IMR-90 (cell line): Measurements from ENCODE around the gene CACNA1F. TPM values are rescaled to one million over a fixed set of nuclear protein-coding genes. Genes with fewer than 3 reads are reported as not detected.

Experiments used
- ATAC-seq: fragments of 200-7000 bp; cut with Tn5 transposase; 2 replicates; pipeline ENCODE4 v1.9.1; 2020; ENCODE audit warnings: low read depth, mild to moderate bottlenecking, moderate library complexity
- BruUV-seq: library from RNA; stranded (reverse); fragments of 400-500 nt; replicated peaks from 2 replicates; lab custom pipeline; 2021; lab: Mats Ljungman, UMichigan
- CTCF ChIA-PET: fragments of 300-600 bp; formaldehyde crosslinking; extraction: SDS; loops from one replicate; lab custom pipeline; 2021; ENCODE audit warnings: antibody characterized with exemption; lab: Yijun Ruan, JAX
- POLR2A ChIA-PET: fragments of 300-600 bp; sonication (Branson Sonifier 250); formaldehyde crosslinking; loops from one replicate; lab custom pipeline; 2022; ENCODE audit warnings: antibody characterized with exemption; ENCODE audit not compliant: unreplicated experiment; lab: Charles Lee
- DNase-seq: peaks from one replicate; pipeline ENCODE4 v3.0.0; 2013
- H2AFZ ChIP-seq: replicated peaks from 2 replicates; pipeline ENCODE3; 2013; ENCODE audit warnings: low read length, mild to moderate bottlenecking; ENCODE audit not compliant: poor library complexity
- H2AK5ac ChIP-seq: 2 replicates; pipeline ENCODE4 v1.6.1; 2013; ENCODE audit warnings: low read depth, low read length, inconsistent platforms
- H2AK9ac ChIP-seq: replicated peaks from 2 replicates; pipeline ENCODE3; 2013; ENCODE audit warnings: mild to moderate bottlenecking, low read depth, low read length, moderate library complexity; ENCODE audit not compliant: poor library complexity
- H2BK120ac ChIP-seq: 2 replicates; pipeline ENCODE4 v1.6.1; 2013; ENCODE audit warnings: low read depth, low read length, inconsistent platforms
- H2BK15ac ChIP-seq: 3 replicates; pipeline ENCODE4 v1.6.1; 2013; ENCODE audit warnings: low read depth, low read length, inconsistent platforms
- H2BK20ac ChIP-seq: 2 replicates; pipeline ENCODE4 v1.6.1; 2013; ENCODE audit warnings: low read depth, mild to moderate bottlenecking, inconsistent platforms, low read length, moderate library complexity
- H2BK5ac ChIP-seq: 2 replicates; pipeline ENCODE4 v1.6.1; 2013; ENCODE audit warnings: mild to moderate bottlenecking, low read depth, low read length, inconsistent platforms; ENCODE audit not compliant: poor library complexity, severe bottlenecking
- H3K14ac ChIP-seq: replicated peaks from 2 replicates; pipeline ENCODE4 v1.6.1; 2013; ENCODE audit warnings: low read depth, low read length, inconsistent platforms
- H3K18ac ChIP-seq: 2 replicates; pipeline ENCODE4 v1.6.1; 2013; ENCODE audit warnings: low read depth, low read length, control low read depth
- H3K23ac ChIP-seq: 2 replicates; pipeline ENCODE4 v1.6.1; 2013; ENCODE audit warnings: low read depth, low read length, inconsistent platforms
- H3K27ac ChIP-seq: 2 replicates; pipeline ENCODE4 v1.5.1; 2013; ENCODE audit warnings: mild to moderate bottlenecking, control low read depth, low read length; ENCODE audit not compliant: insufficient read depth
- H3K27me3 ChIP-seq: 2 replicates; pipeline ENCODE4 v1.6.1; 2013; ENCODE audit warnings: low read length; ENCODE audit not compliant: control insufficient read depth, insufficient read depth
- H3K36me3 ChIP-seq: 2 replicates; pipeline ENCODE4 v1.6.1; 2013; ENCODE audit warnings: low read length, mixed read lengths; ENCODE audit not compliant: control insufficient read depth, insufficient read depth
- H3K4ac ChIP-seq: 2 replicates; pipeline ENCODE4 v1.6.1; 2013; ENCODE audit warnings: low read depth, low read length, inconsistent platforms
- H3K4me1 ChIP-seq: 2 replicates; pipeline ENCODE4 v1.6.1; 2013; ENCODE audit warnings: low read length, mixed read lengths; ENCODE audit not compliant: control insufficient read depth, insufficient read depth
- H3K4me2 ChIP-seq: 2 replicates; pipeline ENCODE4 v1.6.1; 2013; ENCODE audit warnings: low read depth, mild to moderate bottlenecking, control low read depth, low read length, moderate library complexity
- H3K4me3 ChIP-seq: 2 replicates; pipeline ENCODE4 v1.5.1; 2013; ENCODE audit warnings: low read depth, mild to moderate bottlenecking, control low read depth, low read length, moderate library complexity; ENCODE audit not compliant: insufficient read depth
- H3K56ac ChIP-seq: 2 replicates; pipeline ENCODE4 v1.6.1; 2013; ENCODE audit warnings: low read length, inconsistent platforms; ENCODE audit not compliant: insufficient read depth; ENCODE audit errors: extremely low read depth
- H3K79me1 ChIP-seq, 2 experiments: 2 replicates each; pipeline ENCODE4 v1.6.1; 2013; ENCODE audit warnings: low read length in 2 of 2, inconsistent platforms in 1 of 2, low read depth in 1 of 2
- H3K9ac ChIP-seq: 2 replicates; pipeline ENCODE4 v1.6.1; 2013; ENCODE audit warnings: low read depth, low read length, control low read depth
- H3K9me1 ChIP-seq: 2 replicates; pipeline ENCODE4 v1.6.1; 2013; ENCODE audit warnings: low read length, inconsistent platforms; ENCODE audit not compliant: insufficient read depth
- H3K9me3 ChIP-seq: 2 replicates; pipeline ENCODE4 v1.6.1; 2013; ENCODE audit warnings: low read length; ENCODE audit not compliant: control insufficient read depth, insufficient read depth
- H4K20me1 ChIP-seq: 2 replicates; pipeline ENCODE4 v1.6.1; 2013; ENCODE audit warnings: low read length, inconsistent platforms; ENCODE audit not compliant: insufficient read depth
- H4K5ac ChIP-seq: 2 replicates; pipeline ENCODE4 v1.6.1; 2013; ENCODE audit warnings: mild to moderate bottlenecking, low read depth, low read length, control low read depth
- H4K8ac ChIP-seq, 2 experiments: 2 replicates each; pipeline ENCODE4 v1.6.1; 2013; ENCODE audit warnings: low read depth in 2 of 2, low read length in 2 of 2, control low read depth in 1 of 2, inconsistent platforms in 1 of 2
- H4K91ac ChIP-seq: 2 replicates; pipeline ENCODE4 v1.6.1; 2013; ENCODE audit warnings: low read depth, low read length, inconsistent platforms; ENCODE audit not compliant: insufficient read depth
- BHLHE40 ChIP-seq: fragments of 150-350 bp; IDR thresholded peaks from 2 replicates; pipeline ENCODE4 v1.6.1; 2016; ENCODE audit warnings: mild to moderate bottlenecking, low read depth, low read length
- CEBPB ChIP-seq: IDR thresholded peaks from 2 replicates; pipeline ENCODE4 v1.6.1; 2012; ENCODE audit warnings: low read depth, low read length, improper control_type of control experiment
- CHD1 ChIP-seq: IDR thresholded peaks from 2 replicates; pipeline ENCODE4 v1.6.1; 2012; ENCODE audit warnings: low read depth, low read length, improper control_type of control experiment
- FOS ChIP-seq: fragments of 150-350 bp; IDR thresholded peaks from 2 replicates; pipeline ENCODE4 v1.6.1; 2016; ENCODE audit warnings: low read depth, low read length
- MAFK ChIP-seq: IDR thresholded peaks from 2 replicates; pipeline ENCODE4 v1.6.1; 2012; ENCODE audit warnings: low read depth, low read length, improper control_type of control experiment
- MAZ ChIP-seq: IDR thresholded peaks from 2 replicates; pipeline ENCODE4 v1.6.1; 2012; ENCODE audit warnings: low read depth, mild to moderate bottlenecking, low read length, improper control_type of control experiment, moderate library complexity, borderline replicate concordance
- MXI1 ChIP-seq: IDR thresholded peaks from 2 replicates; pipeline ENCODE4 v1.6.1; 2012; ENCODE audit warnings: low read depth, mild to moderate bottlenecking, low read length, moderate library complexity, borderline replicate concordance
- POLR2A ChIP-seq: IDR thresholded peaks from 2 replicates; pipeline ENCODE4 v1.6.1; 2012; ENCODE audit warnings: mild to moderate bottlenecking, low read depth, low read length
- RAD21 ChIP-seq: IDR thresholded peaks from 2 replicates; pipeline ENCODE4 v1.6.1; 2012; ENCODE audit warnings: low read length, improper control_type of control experiment
- RCOR1 ChIP-seq: IDR thresholded peaks from 2 replicates; pipeline ENCODE4 v1.6.1; 2012; ENCODE audit warnings: mild to moderate bottlenecking, low read length, improper control_type of control experiment; ENCODE audit not compliant: insufficient replicate concordance
- RFX5 ChIP-seq: IDR thresholded peaks from 2 replicates; pipeline ENCODE4 v1.8.0; 2012; ENCODE audit warnings: low read depth, mild to moderate bottlenecking, low read length, moderate library complexity
- SMC3 ChIP-seq: fragments of 150-350 bp; IDR thresholded peaks from 2 replicates; pipeline ENCODE4 v1.6.1; 2016; ENCODE audit warnings: low read depth, mild to moderate bottlenecking, antibody characterized with exemption, low read length, moderate library complexity
- WGBS, 2 experiments: methylation state at CpG; one replicate each; pipeline versions ENCODE4 v1.1.5 to v1.1.7; 2013; ENCODE audit warnings: missing lambda C conversion rate in 2 of 2; ENCODE audit not compliant: insufficient read length in 1 of 2; ENCODE audit errors: extremely low coverage in 2 of 2; 5-methylcytosine and 5-hydroxymethylcytosine counted together
- dilution Hi-C: fragments of 300-500 bp; cut with HindIII; formaldehyde crosslinking; loops from one replicate; pipeline ENCODE4 v1.14.3; 2018; ENCODE audit warnings: low sequenced_read_pairs; ENCODE audit not compliant: unreplicated experiment
- in situ Hi-C: fragments of 300-500 bp; cut with MboI; formaldehyde crosslinking; loops from 3 replicates; pipeline ENCODE4 v1.14.3; 2019; ENCODE audit warnings: low sequenced_read_pairs, inconsistent platforms, mixed read lengths
- intact Hi-C: fragments of 100-400 bp; cut with micrococcal nuclease; formaldehyde crosslinking; loops from 2 replicates; pipeline ENCODE4 v1.10.0; 2022
- polyA plus RNA-seq, 3 experiments: library from polyadenylated mRNA; depleted of rRNA; stranded (reverse); fragments of >200 nt; gene quantifications; 2 replicates each; pipeline ENCODE4 v1.2.3, GENCODE V29; 2012; ENCODE audit warnings: low replicate concordance in 1 of 3
- total RNA-seq: library from RNA; depleted of rRNA; stranded (reverse); fragments of >200 nt; gene quantifications from 2 replicates; pipeline ENCODE4 v1.2.3, GENCODE V29; 2012
- TF ChIP-seq, protein P1 (sequence below): conservative IDR thresholded peaks from 2 replicates; pipeline ENCODE4 v1.5.1; 2012; ENCODE audit warnings: mild to moderate bottlenecking, low read depth, low read length, improper control_type of control experiment
- TF ChIP-seq, protein P2 (sequence below): fragments of 150-350 bp; IDR thresholded peaks from 2 replicates; pipeline ENCODE4 v1.6.1; 2016; ENCODE audit warnings: low read depth, mild to moderate bottlenecking, low read length, moderate library complexity, borderline replicate concordance

The CACNA1F gene
- total and polyA plus RNA-seq, 2 of the 4 experiments (the other 2 are of a cell fraction): not detected

GRCh38 chrX:49203536-49203935, 29.6 kb downstream of the CACNA1F start:
- H2AFZ ChIP-seq: no peak overlapping the region
- in situ Hi-C loops: no loop called here

More at GRCh38 chrX:49203536-49203935, 29.6 kb downstream of the CACNA1F start:
- Histone ChIP-seq H4K8ac (no peak overlapping the region), H3K79me1 (no peaks in the 10 kb centered on the region), H2BK20ac (no peak overlapping the region), H3K14ac (no peak overlapping the region), H3K27me3 (peaks cover 15% of the 10 kb centered on the region), H2AK5ac (no peak overlapping the region), H2BK15ac (no peak overlapping the region), H2BK120ac (no peak overlapping the region), H2AK9ac (no peak overlapping the region), H2BK5ac (no peak overlapping the region), H3K4ac (no peak overlapping the region), H3K4me1 (no peaks in the 10 kb centered on the region), H3K9me3 (no peaks in the 10 kb centered on the region), H3K4me3 (no peak overlapping the region), H4K5ac (no peak overlapping the region), H3K9ac (no peak overlapping the region), H3K27ac (no peak overlapping the region), H3K4me2 (no peak overlapping the region), H3K36me3 (no peaks in the 10 kb centered on the region), H3K56ac (no peak overlapping the region), H4K91ac (no peak overlapping the region), H3K9me1 (no peaks in the 10 kb centered on the region), H3K18ac (no peak overlapping the region), H4K20me1 (no peaks in the 10 kb centered on the region), H3K23ac (no peak overlapping the region)
- TF ChIP-seq RFX5: no peak
- TF ChIP-seq MXI1: no peak
- no peak for TF ChIP-seq CHD1
- TF ChIP-seq MAFK: no peak
- TF ChIP-seq RAD21: no peak
- TF ChIP-seq POLR2A: no peak
- TF ChIP-seq, protein P1, sequence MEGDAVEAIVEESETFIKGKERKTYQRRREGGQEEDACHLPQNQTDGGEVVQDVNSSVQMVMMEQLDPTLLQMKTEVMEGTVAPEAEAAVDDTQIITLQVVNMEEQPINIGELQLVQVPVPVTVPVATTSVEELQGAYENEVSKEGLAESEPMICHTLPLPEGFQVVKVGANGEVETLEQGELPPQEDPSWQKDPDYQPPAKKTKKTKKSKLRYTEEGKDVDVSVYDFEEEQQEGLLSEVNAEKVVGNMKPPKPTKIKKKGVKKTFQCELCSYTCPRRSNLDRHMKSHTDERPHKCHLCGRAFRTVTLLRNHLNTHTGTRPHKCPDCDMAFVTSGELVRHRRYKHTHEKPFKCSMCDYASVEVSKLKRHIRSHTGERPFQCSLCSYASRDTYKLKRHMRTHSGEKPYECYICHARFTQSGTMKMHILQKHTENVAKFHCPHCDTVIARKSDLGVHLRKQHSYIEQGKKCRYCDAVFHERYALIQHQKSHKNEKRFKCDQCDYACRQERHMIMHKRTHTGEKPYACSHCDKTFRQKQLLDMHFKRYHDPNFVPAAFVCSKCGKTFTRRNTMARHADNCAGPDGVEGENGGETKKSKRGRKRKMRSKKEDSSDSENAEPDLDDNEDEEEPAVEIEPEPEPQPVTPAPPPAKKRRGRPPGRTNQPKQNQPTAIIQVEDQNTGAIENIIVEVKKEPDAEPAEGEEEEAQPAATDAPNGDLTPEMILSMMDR: no peak
- TF ChIP-seq, protein P2, sequence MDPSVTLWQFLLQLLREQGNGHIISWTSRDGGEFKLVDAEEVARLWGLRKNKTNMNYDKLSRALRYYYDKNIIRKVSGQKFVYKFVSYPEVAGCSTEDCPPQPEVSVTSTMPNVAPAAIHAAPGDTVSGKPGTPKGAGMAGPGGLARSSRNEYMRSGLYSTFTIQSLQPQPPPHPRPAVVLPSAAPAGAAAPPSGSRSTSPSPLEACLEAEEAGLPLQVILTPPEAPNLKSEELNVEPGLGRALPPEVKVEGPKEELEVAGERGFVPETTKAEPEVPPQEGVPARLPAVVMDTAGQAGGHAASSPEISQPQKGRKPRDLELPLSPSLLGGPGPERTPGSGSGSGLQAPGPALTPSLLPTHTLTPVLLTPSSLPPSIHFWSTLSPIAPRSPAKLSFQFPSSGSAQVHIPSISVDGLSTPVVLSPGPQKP: no peak
- TF ChIP-seq RCOR1: no peak
- no peak for TF ChIP-seq CEBPB
- no peak for TF ChIP-seq FOS
- no peak for TF ChIP-seq MAZ
- TF ChIP-seq BHLHE40: no peak
- TF ChIP-seq SMC3: no peak
- intact Hi-C loops: no loop called here
- ATAC-seq (no peak), DNase-seq (no peak)
- WGBS, 2 experiments: 24% methylated on average over 3 of the region's 3 CpGs; no CpG with 5 or more reads in 1 of the 2 experiments
- no TSS peak for BruUV-seq
- dilution Hi-C loops: no loop called here
- CTCF ChIA-PET: interaction anchor here (1.0 kb wide), 1 partner anchor 11 kb away, joined by 3 read pairs; no protein-coding TSS in a partner anchor
- POLR2A ChIA-PET: no interaction called here
